A673 (cell line): Measurements from ENCODE around the gene MRPL10. TPM values are rescaled to one million over a fixed set of nuclear protein-coding genes. Genes with fewer than 3 reads are reported as not detected.

ENCODE experiments used
- BruUV-seq: library from RNA; stranded (reverse); fragments of 400-500 nt; replicated peaks from 2 replicates; lab custom pipeline; 2021; lab: Mats Ljungman, UMichigan
- CTCF ChIA-PET: fragments of 300-600 bp; sonication (Branson Sonifier 250); formaldehyde crosslinking; loops from one replicate; lab custom pipeline; 2022; ENCODE audit warnings: antibody characterized with exemption; lab: Charles Lee
- POLR2A ChIA-PET: fragments of 300-600 bp; sonication (Branson Sonifier 250); formaldehyde crosslinking; loops from one replicate; lab custom pipeline; 2022; ENCODE audit warnings: antibody characterized with exemption; ENCODE audit not compliant: low non-redundant PET; lab: Charles Lee
- DNase-seq: peaks from one replicate; pipeline ENCODE4 v3.0.0-alpha.2; 2015; ENCODE audit warnings: low spot score
- H3K27ac ChIP-seq: fragments of 200-600 bp; sonication (generic); 2 replicates; pipeline ENCODE4 v1.5.1; 2016; ENCODE audit warnings: mixed run types, low read depth, mild to moderate bottlenecking, mixed read lengths, antibody characterized with exemption, low read length; ENCODE audit not compliant: poor library complexity, severe bottlenecking
- H3K27me3 ChIP-seq: fragments of 200-600 bp; sonication (generic); replicated peaks from 2 replicates; pipeline ENCODE4 v1.6.1; 2017; ENCODE audit warnings: mixed run types, low read depth, mild to moderate bottlenecking, mixed read lengths, antibody characterized with exemption, low read length; ENCODE audit not compliant: insufficient read depth, poor library complexity
- H3K36me3 ChIP-seq: fragments of 200-600 bp; sonication (generic); 2 replicates; pipeline ENCODE4 v1.6.1; 2016; ENCODE audit warnings: mixed run types, mild to moderate bottlenecking, mixed read lengths, antibody characterized with exemption, low read length; ENCODE audit not compliant: insufficient read depth, poor library complexity, severe bottlenecking
- H3K4me1 ChIP-seq: fragments of 200-600 bp; sonication (generic); 2 replicates; pipeline ENCODE4 v1.6.1; 2017; ENCODE audit warnings: mixed run types, mild to moderate bottlenecking, mixed read lengths, antibody characterized with exemption, low read length; ENCODE audit not compliant: insufficient read depth, poor library complexity, severe bottlenecking
- H3K4me3 ChIP-seq: fragments of 200-600 bp; sonication (generic); 2 replicates; pipeline ENCODE4 v1.5.1; 2016; ENCODE audit warnings: low read depth, mixed run types, mild to moderate bottlenecking, mixed read lengths, low read length; ENCODE audit not compliant: poor library complexity, severe bottlenecking
- H3K9me3 ChIP-seq: fragments of 200-600 bp; sonication (generic); 2 replicates; pipeline ENCODE4 v1.6.1; 2016; ENCODE audit warnings: mixed run types, low read depth, mild to moderate bottlenecking, mixed read lengths, antibody characterized with exemption, low read length; ENCODE audit not compliant: poor library complexity, severe bottlenecking
- CTCF ChIP-seq: fragments of 300-800, 200-600 bp; sonication (generic); conservative IDR thresholded peaks from 2 replicates; pipeline ENCODE4 v1.5.1; 2017; ENCODE audit warnings: low read depth, mild to moderate bottlenecking, antibody characterized with exemption, low read length, moderate library complexity, mixed read lengths
- EZH2 ChIP-seq: fragments of 200-600 bp; sonication (generic); IDR thresholded peaks from 2 replicates; pipeline ENCODE4 v1.6.1; 2017; ENCODE audit warnings: borderline replicate concordance, low read depth, mild to moderate bottlenecking, mixed read lengths, antibody characterized with exemption, low read length; ENCODE audit not compliant: poor library complexity, severe bottlenecking
- intact Hi-C: fragments of 100-400 bp; cut with micrococcal nuclease; formaldehyde crosslinking; loops from one replicate; pipeline ENCODE4 v1.10.0; 2022; ENCODE audit not compliant: unreplicated experiment
- total RNA-seq: library from RNA; stranded (reverse); gene quantifications from 2 replicates; pipeline ENCODE4 v1.2.3, GENCODE V29; 2021

MRPL10 gene
- total RNA-seq, 1 experiment from 2014 or later: 30.5 TPM

GRCh38 chr17:47810901-47811635, 20.3 kb downstream of the MRPL10 start:
- H3K4me3 ChIP-seq: no peak overlapping the region
- H3K27me3 ChIP-seq: no peaks in the 10 kb centered on the region
- H3K27ac ChIP-seq: no peak overlapping the region
- TF ChIP-seq EZH2 (no peak), CTCF (no peak)
- no peaks in the 10 kb centered on the region for H3K9me3 ChIP-seq
- no peaks in the 10 kb centered on the region for H3K36me3 ChIP-seq
- ChIA-PET POLR2A (no interaction called here), CTCF (no interaction called here)
- DNase-seq: no peak
- no peaks in the 10 kb centered on the region for H3K4me1 ChIP-seq
- no TSS peak for BruUV-seq
- intact Hi-C loops: no loop called here

GRCh38 chr17:47810200-47810821, 21.0 kb downstream of the MRPL10 start:
- H3K27me3 ChIP-seq: no peaks in the 10 kb centered on the region
- ChIA-PET POLR2A (no interaction called here), CTCF (no interaction called here)
- H3K27ac ChIP-seq: no peak overlapping the region
- DNase-seq: no peak
- intact Hi-C loops: no loop called here
- no peak overlapping the region for H3K4me3 ChIP-seq
- H3K36me3 ChIP-seq: no peaks in the 10 kb centered on the region
- no peaks in the 10 kb centered on the region for H3K4me1 ChIP-seq
- H3K9me3 ChIP-seq: no peaks in the 10 kb centered on the region
- no TSS peak for BruUV-seq
- TF ChIP-seq EZH2: no peak
- no peak for TF ChIP-seq CTCF

- intact Hi-C loops: no loop called here
- TF ChIP-seq EZH2 (no peak), CTCF (no peak)
- Histone ChIP-seq H3K27ac (no peak overlapping the region), H3K36me3 (no peaks in the 10 kb centered on the region), H3K4me1 (no peaks in the 10 kb centered on the region), H3K9me3 (no peaks in the 10 kb centered on the region), H3K4me3 (no peak overlapping the region), H3K27me3 (no peaks in the 10 kb centered on the region)
- BruUV-seq: no TSS peak
- ChIA-PET CTCF (no interaction called here), POLR2A (no interaction called here)
- no peak for DNase-seq
Observed at GRCh38 chr17:47808830-47809480, 22.4 kb downstream of the MRPL10 start.
